Myocyte (in vitro differentiated cells): ENCODE data around the gene HMGN4. TPM values are rescaled to one million over a fixed set of nuclear protein-coding genes. Genes with fewer than 3 reads are reported as not detected.

Source experiments
- DNase-seq: peaks from one replicate; pipeline ENCODE4 v3.0.0-alpha.2; 2012; ENCODE audit warnings: low read depth
- polyA plus RNA-seq: library from polyadenylated mRNA; unstranded; fragments of >200 nt; gene quantifications from one replicate; pipeline ENCODE4 v1.2.1, GENCODE V29; 2012; ENCODE audit warnings: missing spikeins
- total RNA-seq: library from RNA; depleted of rRNA; stranded (reverse); fragments of >200 nt; gene quantifications from 2 replicates; pipeline ENCODE4 v1.2.3, GENCODE V29; 2014

HMGN4 gene
- total RNA-seq: 57.1 and 57.8 TPM in 2 replicates
- 40.4 TPM for polyA plus RNA-seq

DNA sequence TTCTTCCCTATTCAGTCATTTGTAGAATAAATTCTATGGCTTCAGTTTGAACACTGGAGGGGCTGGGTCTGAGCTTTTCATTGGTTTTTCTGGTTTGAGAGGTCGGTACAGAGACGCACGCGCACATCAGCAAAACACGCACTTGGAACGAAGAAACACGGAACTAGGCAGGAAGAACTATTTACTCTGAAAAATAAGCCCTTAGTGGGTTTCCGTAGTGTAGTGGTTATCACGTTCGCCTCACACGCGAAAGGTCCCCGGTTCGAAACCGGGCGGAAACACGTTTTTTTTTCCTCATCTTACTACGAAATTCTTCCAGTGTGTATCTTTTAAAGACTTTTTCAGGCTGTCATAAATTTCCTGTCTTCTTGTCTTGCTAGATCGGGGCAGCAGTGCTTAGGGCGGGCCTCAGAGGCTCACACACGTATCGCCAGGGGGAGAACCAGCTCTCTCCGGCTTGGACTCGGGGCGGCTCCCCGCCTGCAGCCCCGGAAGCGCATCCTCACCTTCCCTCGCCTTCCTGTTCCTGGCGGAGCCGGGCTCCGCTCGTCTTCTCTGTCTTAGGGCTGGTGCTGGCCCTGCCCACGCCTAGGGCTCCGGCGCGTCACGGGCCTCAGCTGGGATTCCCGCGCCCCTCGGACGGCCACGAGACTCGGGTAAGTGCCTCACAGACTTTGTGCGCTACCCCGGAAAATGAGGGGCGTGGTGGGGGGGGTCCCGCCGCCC is at the start of gene HMGN4:
Gene HMGN4 (plus strand): TSS at position 521 of the 726 bp plus-strand sequence. CDS start 6,841 bp downstream, outside the sequence.
- DNase-seq: peak; percentile 89

DNA sequence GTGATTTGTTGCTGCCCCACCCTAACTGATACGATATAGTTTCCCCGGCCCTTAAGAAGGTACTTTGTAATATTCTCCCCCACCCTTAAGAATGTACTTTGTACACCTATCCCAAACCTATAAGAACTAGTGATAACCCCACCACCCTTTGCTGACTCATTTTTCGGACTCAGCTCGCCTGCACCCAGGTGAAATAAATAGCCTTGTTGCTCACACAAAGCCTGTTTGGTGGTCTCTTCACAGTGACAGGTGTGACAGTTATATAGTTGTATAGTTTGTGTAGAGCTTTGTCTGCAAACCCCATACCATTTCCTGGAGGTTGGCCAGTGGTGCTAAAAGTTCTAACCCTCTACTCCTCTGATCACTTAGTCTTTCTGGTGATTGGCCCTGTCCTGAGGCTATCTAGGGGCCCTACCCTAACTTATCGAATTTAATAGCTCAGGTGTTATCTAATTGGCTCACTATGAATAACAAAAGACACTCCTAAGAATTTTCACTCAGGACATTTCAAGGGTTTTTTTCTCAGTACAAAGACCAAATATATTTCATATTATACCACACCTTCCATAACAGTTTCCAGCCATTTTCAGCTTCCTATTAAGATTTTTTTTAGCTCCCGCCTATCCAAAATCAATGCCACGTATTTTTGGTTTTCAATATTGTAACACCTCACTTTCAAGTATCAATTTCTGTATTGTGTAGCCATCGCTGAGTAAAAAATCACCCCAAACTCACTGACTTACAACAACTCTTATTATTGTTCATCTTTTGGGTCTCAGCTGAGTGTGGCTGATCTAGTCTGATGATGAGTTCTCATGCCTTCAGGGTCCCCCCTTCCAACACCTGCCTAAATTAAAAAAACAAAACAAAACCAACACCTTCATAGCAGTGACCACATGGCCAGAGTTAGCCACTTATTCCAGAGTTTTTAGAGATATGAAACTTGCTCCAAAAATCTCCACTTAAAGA is 47.9 kb upstream of the HMGN4 start:
- DNase-seq: no peak

DNA sequence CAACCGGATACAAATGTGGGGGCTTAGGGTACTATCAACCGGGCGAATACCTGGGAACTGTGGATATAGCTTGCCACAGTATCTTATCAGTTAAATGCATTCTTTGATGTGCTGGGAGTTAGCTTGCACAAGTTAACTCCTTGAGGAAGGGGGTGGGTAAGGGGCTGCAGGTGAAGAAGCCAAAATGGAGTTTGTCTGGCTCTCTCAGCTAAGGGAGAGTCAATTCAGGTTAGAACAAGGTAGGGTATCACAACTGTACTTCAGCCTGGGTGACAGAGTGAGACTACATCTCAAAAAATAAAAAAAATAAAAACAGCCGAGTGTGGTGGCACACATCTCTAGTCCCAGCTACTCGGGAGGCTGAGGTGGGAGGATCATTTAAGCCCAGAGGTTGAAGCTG is 46.6 kb upstream of the HMGN4 start:
- DNase-seq: no peak

DNA sequence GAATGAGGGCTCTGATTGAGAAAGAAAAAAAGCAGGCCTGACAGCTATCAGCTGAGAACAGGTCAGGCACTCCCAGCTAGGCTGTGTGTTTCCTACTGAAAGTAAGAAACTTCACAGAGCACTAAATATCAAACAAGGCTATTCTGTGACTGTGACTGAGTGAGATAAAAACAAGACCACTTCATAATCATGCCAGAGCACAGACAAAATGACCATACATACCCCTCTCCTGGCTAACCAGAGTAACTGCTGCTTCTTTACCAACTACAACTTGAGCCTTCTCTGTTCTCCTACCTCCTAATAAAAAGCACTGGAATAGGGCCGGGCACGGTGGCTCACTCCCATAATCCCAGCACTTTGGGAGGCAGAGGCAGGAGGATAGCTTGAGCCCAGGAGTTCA is 44.9 kb upstream of the HMGN4 start:
- no peak for DNase-seq

DNA sequence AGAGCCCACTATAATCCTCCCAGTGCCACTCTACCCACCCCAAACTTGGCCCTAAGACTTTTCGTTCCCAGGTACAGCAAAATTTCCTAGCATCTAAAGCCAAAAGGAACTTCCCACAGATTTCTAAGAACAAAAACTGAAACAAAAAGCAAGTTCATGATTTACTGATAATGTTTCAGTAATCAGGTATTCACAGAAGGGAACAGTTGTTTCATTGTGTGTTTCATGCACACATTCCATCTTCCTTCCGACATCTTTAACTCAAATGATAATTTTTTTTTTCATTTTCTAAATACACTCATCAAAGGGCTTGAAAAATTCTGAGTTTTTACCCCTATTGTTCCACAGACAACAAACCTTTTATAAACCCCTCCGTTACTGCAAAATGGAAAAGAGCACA is 44.0 kb upstream of the HMGN4 start:
- DNase-seq: no peak

DNA sequence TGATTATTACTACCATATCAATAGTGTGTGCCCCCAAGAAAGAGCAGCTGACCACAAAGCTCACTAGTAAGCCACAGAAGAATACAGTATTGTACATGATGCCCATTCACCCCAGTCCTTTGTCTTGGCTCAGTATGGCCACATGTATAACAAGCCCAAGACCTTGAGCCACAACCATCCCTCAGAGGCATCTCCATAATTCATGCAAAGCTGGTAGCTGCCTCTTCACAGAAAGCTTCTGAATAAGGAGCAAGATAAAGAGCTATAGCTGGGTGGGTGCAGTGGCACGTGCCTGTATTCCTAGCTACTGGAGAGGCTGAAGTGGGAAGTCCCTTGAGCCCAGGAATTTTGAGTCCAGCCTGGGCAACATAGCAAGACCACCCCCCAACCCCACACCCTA is 42.9 kb upstream of the HMGN4 start:
- no peak for DNase-seq

DNA sequence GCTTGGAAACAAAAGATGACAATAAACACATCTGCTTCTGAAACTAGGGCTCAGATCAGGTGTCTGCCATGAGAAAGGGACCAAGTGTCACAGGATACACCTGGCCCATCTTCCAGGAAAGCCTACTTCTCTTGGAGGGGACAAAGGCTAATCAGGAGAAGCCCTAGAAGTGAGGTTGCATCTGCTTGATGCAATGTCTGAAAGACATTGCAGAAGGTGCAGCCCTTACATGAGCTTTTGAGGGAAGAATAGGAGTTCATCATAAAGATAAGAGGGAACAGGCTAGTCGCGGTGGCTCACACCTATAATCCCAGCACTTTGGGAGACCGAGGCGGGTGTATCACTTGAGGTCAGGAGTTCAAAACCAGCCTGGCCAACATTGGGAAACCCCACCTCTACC is 40.6 kb upstream of the HMGN4 start:
- DNase-seq: no peak

DNA sequence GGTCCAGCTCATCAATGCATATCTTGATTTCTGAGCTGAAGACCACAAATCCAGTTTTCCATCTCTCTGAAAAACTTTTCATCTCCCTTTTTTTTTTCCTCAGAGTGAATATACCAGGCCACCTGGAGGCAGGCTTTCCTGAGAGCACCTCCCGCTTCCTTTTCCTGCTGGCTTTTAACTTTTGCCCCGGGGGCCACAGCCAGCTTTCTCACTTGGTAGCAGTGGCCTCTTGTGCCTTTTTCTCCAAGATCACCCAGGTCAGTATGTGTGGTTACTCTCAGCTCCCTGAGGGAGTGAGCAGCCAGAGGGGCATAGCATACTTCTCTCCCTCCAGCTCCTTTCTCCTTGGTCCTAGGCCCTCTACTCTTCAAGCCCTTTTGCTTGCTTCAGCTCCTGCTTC is 38.1 kb upstream of the HMGN4 start, which contains the start of gene BTN1A1:
Gene BTN1A1 (plus strand): TSS at position 202 of the 400 bp plus-strand sequence. CDS start 984 bp downstream, outside the sequence.
- no peak for DNase-seq

DNA sequence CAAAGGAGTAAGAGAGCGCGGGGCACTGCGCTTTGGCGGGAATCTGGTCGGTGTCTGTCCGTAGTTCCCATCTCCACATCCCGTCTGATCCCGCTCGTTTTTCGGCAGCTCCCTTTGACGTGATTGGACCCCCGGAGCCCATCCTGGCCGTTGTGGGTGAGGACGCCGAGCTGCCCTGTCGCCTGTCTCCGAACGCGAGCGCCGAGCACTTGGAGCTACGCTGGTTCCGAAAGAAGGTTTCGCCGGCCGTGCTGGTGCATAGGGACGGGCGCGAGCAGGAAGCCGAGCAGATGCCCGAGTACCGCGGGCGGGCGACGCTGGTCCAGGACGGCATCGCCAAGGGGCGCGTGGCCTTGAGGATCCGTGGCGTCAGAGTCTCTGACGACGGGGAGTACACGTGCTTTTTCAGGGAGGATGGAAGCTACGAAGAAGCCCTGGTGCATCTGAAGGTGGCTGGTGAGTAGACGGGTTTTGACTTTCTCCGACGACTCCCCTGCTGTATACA is 36.6 kb upstream of the HMGN4 start:
- DNase-seq: no peak

DNA sequence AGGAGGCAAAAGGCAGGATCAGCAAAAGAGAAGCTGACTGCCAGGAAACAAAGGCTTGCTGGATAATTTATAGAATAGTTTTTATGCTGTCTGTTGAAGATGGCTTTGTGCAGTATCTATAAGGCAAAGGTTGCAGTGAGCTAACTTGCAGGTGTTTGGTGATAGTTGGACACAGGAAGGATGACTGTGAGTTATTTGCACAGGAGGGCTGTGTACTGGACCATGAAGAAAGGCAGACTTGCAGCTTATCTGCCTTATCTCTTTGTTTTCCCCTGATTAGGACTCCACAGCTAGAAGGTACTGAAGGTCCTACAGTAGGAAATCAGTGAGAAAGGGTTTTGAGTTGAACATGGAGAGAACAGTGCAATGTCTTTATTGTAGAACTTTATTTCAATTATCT is 36.0 kb upstream of the HMGN4 start:
- no peak for DNase-seq

DNA sequence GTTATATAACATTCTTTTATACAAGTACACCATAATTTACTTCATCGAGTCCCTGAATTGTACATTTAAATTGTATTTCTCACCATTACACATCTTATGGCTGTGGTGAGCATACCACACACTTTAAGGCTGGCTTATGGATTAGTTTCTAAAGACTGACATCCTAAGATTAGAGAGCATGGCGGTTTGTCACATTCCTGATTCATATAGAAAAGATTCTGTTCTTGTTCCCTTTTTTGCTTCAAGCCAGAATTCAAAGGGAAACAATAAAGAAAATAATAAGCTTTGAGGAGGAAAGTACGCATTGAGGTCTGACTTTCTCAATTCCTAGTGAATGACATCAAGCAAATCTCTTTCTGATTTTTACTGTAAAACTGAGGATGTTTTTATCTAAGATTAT is 35.5 kb upstream of the HMGN4 start:
- DNase-seq: no peak

DNA sequence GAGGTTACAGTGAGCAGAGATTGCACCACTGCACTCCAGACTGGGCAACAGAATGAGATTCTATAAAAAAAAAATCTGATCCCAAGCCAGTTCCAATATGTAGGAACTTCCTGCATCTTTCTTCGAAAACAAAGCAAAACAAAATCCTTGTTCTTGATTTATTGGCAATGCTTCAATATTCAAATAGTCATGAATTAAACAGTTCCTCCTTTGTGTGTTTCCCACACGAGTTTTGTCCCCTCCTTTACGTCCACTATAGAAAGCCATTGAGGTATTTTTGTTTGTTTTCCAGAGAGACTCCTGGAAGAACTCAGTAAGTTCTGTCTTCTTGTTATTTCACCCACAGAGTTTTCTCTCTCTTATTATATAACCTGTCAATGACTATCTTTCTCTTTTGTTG is 30.5 kb upstream of the HMGN4 start:
- no peak for DNase-seq

DNA sequence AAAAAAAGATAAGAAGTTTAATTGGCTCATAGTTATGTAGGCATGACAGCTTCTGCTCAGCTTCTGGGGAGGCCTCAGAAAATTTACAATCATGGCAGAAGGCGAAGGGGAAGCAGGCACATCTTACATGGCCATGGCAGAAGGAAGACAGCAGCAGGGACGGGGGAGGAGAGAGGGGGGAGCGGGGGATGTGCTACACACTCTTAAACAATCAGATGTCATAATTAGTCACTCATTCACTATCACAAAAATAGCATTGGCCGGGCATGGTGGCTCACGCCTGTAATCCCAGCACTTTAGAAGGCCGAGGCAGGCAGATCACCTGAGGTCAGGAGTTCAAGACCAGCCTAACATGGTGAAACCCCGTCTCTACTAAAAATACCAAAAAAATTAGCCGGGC is 27.1 kb upstream of the HMGN4 start:
- DNase-seq: peak; percentile 22

DNA sequence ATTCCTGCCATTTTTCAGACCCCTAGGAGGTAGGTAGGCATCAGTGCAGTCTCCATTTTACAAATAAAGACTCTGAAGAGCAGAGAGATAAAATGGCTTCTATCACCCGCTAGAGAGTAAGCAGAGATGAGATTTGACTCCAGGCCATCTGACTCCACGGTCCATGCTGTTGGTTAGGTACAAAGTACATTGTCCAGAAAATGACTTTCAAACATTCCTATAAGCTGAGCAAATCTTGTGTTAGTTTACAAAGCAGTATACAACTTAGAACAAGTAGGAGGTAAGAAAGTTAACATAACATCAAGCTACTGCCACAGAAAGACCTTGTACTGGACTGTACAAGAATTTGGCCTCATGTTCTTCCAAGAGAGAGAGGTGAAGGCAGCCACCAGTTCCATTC is 23.2 kb upstream of the HMGN4 start:
- no peak for DNase-seq

DNA sequence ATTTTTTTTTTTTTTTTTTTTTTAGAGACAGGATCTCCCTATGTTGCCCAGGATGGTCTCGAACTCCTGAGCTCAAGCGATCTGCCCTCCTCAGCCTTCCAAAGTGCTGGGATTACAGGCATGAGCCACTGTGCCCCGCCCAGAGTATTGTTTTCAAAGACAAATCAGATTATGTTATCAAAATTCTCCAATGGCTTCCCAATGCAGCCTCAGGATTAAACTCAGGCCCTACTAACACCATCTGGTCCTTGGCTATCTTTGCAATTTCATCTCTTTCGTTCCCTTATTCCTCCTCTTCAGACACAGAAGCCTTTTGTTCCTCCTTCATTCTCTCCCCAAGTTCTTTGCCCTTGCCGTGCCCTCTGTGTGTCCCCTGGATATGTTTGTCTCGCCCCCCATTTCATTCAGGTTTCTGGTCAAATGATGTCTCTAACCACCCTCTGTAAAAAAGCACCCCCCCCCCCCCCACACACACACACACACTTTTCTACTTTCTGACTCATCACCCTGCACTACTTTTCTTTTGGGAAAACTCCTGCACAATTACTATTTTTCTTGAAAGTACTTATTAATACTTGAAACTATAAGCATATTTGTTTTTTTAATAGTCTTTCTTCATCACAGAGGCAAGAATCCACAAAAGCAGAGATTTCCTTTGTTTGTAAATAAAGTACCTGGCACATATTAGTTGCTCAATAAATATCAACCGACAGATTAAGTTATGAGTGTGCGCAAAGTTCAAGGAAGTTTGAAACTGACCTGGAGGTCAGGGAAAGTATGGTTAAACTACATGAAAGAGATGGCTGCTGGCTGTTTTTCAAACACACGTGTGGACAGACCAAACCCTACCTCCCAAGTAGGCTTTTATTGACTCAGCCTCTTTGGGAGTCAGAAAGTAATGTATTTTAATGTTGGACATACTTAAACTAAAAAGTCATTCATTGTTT is 21.4 kb upstream of the HMGN4 start:
- DNase-seq: no peak

DNA sequence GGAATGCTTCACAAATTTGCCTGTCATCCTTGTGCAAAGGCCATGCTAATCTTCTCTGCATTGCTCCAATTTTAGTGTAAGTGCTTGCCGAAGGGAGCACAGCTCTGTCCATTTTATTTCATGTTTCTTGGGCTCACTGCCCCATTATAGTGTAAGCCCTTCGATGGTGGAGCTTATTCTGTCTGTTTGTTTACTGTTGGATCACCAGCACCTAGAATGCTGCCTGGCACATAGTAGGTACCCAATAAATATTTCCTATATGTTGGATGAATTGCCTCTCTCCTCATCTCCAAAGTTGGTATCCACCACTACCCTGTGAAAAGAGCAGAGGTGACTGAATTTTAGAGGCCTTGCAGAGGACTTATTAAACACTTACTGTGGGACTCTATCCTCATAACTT is 18.8 kb upstream of the HMGN4 start:
- no peak for DNase-seq

DNA sequence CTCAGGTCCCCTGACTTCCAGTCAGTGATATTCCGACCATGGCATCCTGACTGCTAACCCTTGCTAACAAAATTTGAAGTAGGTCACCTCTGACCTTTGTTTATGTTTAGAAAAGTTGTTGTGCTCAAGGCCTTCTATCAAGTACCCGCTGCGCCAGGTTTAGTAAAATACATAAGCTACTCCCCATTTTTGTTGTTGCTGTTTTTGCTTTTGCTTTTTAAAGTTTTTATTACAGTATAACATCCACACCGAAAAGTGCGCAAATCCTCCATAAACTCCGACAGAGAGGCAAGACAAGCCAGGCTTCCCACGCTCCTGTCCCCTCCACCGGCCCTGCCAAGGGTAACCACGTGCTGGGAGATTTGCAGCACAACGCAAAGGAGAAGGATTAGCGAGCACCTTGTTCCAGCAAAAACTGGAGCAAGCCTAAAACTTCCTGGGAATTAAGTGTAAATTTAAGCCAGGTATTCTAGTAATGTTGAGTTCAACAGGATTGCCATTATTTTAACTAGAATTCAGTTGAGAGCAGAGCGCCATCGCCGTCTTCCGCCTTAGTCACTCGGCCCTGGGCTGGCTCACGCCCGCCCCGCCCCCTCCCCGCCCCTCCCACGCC is 17.8 kb upstream of the HMGN4 start:
- DNase-seq: peak; percentile 64

DNA sequence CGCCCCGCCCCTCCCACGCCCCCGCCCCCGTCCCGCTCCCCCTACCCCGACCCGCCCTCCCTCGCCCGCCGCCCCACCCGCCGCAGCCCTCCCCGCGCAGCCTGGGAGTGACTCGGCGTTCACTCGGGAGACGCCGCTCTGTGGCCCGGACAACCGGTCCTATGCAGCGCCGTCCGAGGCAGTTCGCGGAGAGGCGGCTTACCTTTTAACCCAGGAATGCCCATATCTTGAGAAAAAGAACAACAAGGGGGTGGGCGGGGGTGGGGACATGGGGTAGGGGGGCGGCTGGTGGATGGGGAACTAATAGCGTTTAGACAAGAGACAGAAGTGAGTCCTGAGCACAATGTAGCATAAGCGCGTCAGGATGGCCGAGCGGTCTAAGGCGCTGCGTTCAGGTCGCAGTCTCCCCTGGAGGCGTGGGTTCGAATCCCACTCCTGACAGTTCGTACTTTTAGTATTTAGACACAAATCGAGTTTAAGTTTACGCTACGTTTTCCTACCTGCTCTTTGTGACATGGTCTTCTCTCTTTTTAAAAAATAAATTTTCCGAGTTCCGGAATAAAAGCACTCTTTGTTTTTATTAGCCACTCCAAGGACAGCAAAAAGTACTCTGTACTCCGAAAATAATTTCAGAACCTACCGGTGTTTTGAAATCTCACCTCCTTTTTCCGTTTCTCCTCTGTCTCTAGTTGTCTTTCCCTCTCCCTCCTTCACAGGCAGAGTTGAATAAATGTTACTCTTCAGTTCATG is 17.1 kb upstream of the HMGN4 start:
- peak; percentile 84 for DNase-seq

DNA sequence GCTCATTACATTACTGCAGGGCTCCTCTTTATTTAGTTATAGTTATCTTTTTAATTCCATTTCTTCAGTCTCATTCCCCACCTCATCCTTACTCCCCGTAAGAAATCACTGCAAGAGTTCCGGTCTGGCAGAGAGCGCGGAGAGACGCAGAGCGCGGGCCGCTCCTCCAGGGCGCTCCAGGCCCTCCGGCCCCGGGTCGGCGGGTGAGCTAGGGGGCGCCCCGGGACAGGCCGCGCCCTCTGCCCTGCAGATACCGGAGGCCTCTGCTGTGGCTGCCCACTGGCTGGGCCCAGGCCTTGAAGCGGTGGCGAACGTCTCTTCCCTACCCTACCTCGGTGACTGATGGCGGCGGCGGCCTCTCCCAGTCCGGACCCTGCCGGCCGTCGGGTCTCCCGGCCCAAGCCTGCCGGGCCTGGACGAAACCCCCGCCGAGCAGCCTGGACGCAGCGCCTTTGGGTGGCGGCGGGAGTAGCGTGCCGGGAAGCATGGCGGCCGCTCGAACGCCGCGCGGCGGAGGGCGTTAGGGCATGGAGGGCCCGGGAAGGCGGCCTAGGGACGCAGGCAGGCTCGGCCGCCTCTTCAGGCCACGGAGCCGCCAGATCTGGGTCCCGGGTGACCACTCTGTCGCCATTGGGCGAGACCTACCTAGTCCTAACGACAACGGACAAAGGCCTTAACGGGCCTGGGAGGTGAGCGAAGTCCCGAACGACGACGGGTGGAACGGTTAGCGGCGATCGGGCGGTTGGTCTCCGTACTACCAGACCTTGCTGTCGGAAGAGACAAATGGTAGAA is 16.4 kb upstream of the HMGN4 start:
- DNase-seq: peak; percentile 73
